Measurements from ENCODE around the gene ZCRB1. TPM values are rescaled to one million over a fixed set of nuclear protein-coding genes. Genes with fewer than 3 reads are reported as not detected.

The ZCRB1 gene
- total RNA-seq, 1 experiment from 2014 or later = 33.9 TPM

DNA sequence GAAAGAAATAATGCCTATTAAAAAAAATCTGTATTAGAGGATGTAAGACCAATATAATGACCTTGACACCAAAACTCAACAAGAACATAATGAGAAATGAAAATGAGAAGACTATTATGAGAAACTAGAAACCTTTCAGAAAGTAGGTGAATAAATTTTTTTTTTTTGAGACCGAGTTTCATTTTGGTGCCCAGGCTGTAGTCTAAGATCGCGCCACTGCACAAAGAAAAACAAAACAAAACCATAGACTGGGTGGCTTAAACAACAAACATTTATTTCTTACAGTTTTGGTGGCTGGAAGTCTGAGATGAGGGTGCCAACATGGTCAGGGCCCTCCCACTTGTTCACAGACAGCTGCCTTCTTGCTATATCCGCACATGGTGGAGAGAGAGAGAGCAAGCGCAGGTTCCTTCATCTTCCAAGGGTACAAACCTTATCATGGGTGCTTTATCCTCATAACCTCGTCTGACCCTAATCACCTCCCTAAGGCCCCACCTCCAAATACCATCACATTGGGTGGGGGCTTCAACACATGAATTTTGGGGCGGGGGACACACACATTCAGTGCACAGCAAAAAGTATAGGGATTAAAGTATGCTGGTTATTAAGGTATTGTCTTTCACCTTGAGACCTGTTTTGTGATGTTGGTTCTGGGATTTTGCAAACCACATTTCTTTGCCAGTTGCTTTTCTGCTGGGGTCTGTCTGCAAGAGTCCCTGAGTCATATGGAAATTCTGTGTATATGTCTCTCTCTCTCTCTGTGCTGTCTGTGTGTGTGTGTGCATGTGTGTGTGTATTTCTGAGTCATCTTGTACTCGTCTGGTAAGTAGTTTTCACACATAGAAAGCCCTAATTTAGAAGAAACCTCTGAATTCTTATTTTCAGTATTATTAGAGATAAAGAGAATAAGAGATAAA is 26.2 kb downstream of the ZCRB1 start:
- no peaks in the 10 kb centered on the region for H3K36me3 ChIP-seq (ENCODE audit: low read depth, low read length)
- no peak overlapping the region for H3K4me2 ChIP-seq (ENCODE audit: low read length)
- no peaks in the 10 kb centered on the region for H3F3A ChIP-seq (ENCODE audit: low read length, unreplicated experiment)
- no peaks in the 10 kb centered on the region for H4K20me1 ChIP-seq (ENCODE audit: low read length)
- H3K27me3 ChIP-seq (ENCODE audit: low read length) = no peaks in the 10 kb centered on the region
- ATAC-seq (no peak), DNase-seq (peak; percentile 30)
- no peak overlapping the region for H3K27ac ChIP-seq (ENCODE audit: low read length)
- ChIA-PET POLR2A (ENCODE audit: unreplicated experiment) (no interaction called here), CTCF (no interaction called here)
- intact Hi-C loops (cut with micrococcal nuclease) = no loop called here
- H2AFZ ChIP-seq (ENCODE audit: low read length) = no peak overlapping the region
- H3K4me3 ChIP-seq (ENCODE audit: low read length) = no peak overlapping the region
- H3K4me1 ChIP-seq (ENCODE audit: insufficient read depth, low read length) = no peaks in the 10 kb centered on the region
- H3K9me2 ChIP-seq (replicated peaks; ENCODE audit: low read length) = no peaks in the 10 kb centered on the region
- no peaks in the 10 kb centered on the region for H3K9me3 ChIP-seq (ENCODE audit: low read length)
- H3K79me2 ChIP-seq (ENCODE audit: low read length) = no peaks in the 10 kb centered on the region
- H3K9ac ChIP-seq (ENCODE audit: low read length) = no peak overlapping the region
- BruUV-seq (replicated peaks) = no TSS peak
- TF ChIP-seq, protein P1, sequence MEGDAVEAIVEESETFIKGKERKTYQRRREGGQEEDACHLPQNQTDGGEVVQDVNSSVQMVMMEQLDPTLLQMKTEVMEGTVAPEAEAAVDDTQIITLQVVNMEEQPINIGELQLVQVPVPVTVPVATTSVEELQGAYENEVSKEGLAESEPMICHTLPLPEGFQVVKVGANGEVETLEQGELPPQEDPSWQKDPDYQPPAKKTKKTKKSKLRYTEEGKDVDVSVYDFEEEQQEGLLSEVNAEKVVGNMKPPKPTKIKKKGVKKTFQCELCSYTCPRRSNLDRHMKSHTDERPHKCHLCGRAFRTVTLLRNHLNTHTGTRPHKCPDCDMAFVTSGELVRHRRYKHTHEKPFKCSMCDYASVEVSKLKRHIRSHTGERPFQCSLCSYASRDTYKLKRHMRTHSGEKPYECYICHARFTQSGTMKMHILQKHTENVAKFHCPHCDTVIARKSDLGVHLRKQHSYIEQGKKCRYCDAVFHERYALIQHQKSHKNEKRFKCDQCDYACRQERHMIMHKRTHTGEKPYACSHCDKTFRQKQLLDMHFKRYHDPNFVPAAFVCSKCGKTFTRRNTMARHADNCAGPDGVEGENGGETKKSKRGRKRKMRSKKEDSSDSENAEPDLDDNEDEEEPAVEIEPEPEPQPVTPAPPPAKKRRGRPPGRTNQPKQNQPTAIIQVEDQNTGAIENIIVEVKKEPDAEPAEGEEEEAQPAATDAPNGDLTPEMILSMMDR (conservative IDR thresholded peaks at IDR 0.05; ENCODE audit: low read depth, low read length) = no peak
- TF ChIP-seq EZH2 (IDR thresholded peaks at IDR 0.05; ENCODE audit: low read length, unreplicated experiment) (no peak), EZH2phosphoT487 (IDR thresholded peaks at IDR 0.05; ENCODE audit: borderline replicate concordance, low read length) (no peak)

DNA sequence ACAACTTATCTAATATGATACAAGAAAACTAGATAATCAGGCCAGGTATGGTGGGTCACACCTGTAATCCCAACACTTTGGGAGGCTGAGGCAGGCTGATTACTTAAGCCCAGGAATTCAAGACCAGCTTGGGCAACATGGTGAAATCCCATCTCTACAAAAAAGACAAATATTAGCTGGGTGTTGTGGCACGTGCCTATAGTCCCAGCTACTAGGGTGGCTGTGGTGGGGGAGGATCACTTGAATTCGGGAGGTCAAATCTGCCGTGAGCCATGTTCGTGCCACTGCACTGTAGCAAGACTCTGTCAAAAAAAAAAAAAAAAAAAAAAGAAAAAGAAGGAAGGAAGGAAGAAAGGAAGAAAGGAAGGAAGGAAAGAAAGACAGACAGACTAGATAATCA is 27.0 kb downstream of the ZCRB1 start:
- CTCF ChIA-PET = no interaction called here
- DNase-seq (no peak), ATAC-seq (no peak)
- H3K4me2 ChIP-seq (ENCODE audit: low read length) = no peak overlapping the region
- TF ChIP-seq EZH2phosphoT487 (IDR thresholded peaks at IDR 0.05; ENCODE audit: borderline replicate concordance, low read length) = no peak
- TF ChIP-seq EZH2 (IDR thresholded peaks at IDR 0.05; ENCODE audit: low read length, unreplicated experiment) = no peak
- TF ChIP-seq, protein P1 (conservative IDR thresholded peaks at IDR 0.05; ENCODE audit: low read depth, low read length) = no peak
- H4K20me1 ChIP-seq (ENCODE audit: low read length) = no peaks in the 10 kb centered on the region
- intact Hi-C loops (cut with micrococcal nuclease) = no loop called here
- POLR2A ChIA-PET (ENCODE audit: unreplicated experiment) = no interaction called here
- no peaks in the 10 kb centered on the region for H3K9me3 ChIP-seq (ENCODE audit: low read length)
- H3F3A ChIP-seq (ENCODE audit: low read length, unreplicated experiment) = no peaks in the 10 kb centered on the region
- H3K9ac ChIP-seq (ENCODE audit: low read length) = no peak overlapping the region
- no peaks in the 10 kb centered on the region for H3K4me1 ChIP-seq (ENCODE audit: insufficient read depth, low read length)
- no peak overlapping the region for H3K4me3 ChIP-seq (ENCODE audit: low read length)
- BruUV-seq (replicated peaks) = no TSS peak
- H3K27ac ChIP-seq (ENCODE audit: low read length) = no peak overlapping the region
- no peaks in the 10 kb centered on the region for H3K36me3 ChIP-seq (ENCODE audit: low read depth, low read length)
- no peaks in the 10 kb centered on the region for H3K9me2 ChIP-seq (replicated peaks; ENCODE audit: low read length)
- no peaks in the 10 kb centered on the region for H3K27me3 ChIP-seq (ENCODE audit: low read length)
- H3K79me2 ChIP-seq (ENCODE audit: low read length) = no peaks in the 10 kb centered on the region
- no peak overlapping the region for H2AFZ ChIP-seq (ENCODE audit: low read length)

DNA sequence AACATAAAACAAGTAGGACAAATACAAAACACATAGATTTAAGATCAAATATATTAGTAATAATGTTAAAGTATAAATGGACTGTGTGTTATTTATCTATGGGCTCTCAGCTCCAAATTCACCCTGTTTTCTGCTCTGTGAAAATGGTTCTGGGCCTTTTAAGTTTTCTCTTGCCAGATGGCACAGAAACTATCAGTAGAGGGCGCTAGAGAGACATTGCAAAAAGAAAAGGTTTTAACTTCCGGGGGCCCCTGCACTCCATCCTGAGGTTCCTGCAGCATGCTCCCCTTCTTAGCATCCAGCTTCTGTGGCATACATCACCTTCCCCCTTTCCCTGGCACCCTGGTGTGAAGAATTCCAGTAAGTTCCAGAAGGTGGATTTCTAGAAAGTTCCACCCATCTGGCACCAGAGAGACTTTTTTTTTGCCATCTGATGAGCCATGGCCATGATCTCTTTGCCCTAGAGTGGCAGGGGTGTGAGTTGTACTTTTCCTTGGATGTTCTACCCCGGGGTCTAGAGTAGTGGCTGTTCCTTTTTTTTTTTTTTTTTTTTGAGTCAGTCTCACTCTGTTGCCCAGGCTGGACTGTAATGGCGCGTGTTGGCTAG is 29.3 kb downstream of the ZCRB1 start:
- POLR2A ChIA-PET (ENCODE audit: unreplicated experiment) = no interaction called here

More for the DNA sequence above, 29.3 kb downstream of the ZCRB1 start:
- TF ChIP-seq, protein P1 (conservative IDR thresholded peaks at IDR 0.05; ENCODE audit: low read depth, low read length) = peak; percentile 74
- TF ChIP-seq EZH2 (IDR thresholded peaks at IDR 0.05; ENCODE audit: low read length, unreplicated experiment) = no peak
- Histone ChIP-seq H3K79me2 (ENCODE audit: low read length) (no peaks in the 10 kb centered on the region), H3K9me2 (replicated peaks; ENCODE audit: low read length) (no peaks in the 10 kb centered on the region), H3K4me1 (ENCODE audit: insufficient read depth, low read length) (no peaks in the 10 kb centered on the region), H3F3A (ENCODE audit: low read length, unreplicated experiment) (no peaks in the 10 kb centered on the region), H3K9ac (ENCODE audit: low read length) (no peak overlapping the region), H3K27ac (ENCODE audit: low read length) (no peak overlapping the region), H2AFZ (ENCODE audit: low read length) (no peak overlapping the region), H3K27me3 (ENCODE audit: low read length) (no peaks in the 10 kb centered on the region), H3K4me2 (ENCODE audit: low read length) (no peak overlapping the region), H3K36me3 (ENCODE audit: low read depth, low read length) (no peaks in the 10 kb centered on the region), H4K20me1 (ENCODE audit: low read length) (no peaks in the 10 kb centered on the region), H3K9me3 (ENCODE audit: low read length) (no peaks in the 10 kb centered on the region), H3K4me3 (ENCODE audit: low read length) (no peak overlapping the region)
- ATAC-seq (no peak), DNase-seq (peak; percentile 49)
- CTCF ChIA-PET = no interaction called here
- intact Hi-C loops (cut with micrococcal nuclease) = no loop called here
- no TSS peak for BruUV-seq (replicated peaks)
